Esophagus squamous epithelium (tissue), 5 donors: ENCODE measurements around the gene PAPLN. TPM values are rescaled to one million over a fixed set of nuclear protein-coding genes. Genes with fewer than 3 reads are reported as not detected.

ENCODE experiments used
- DNase-seq: peaks from one replicate; lab custom pipeline; 2025; lab: John Stamatoyannopoulos, UW
- H3K27ac ChIP-seq, 4 donors: fragments of 200-600 bp; sonication (generic); one replicate each; pipeline ENCODE4 v1.5.1; 2016 to 2019; ENCODE audit warnings: mild to moderate bottlenecking in 1 of 4
- H3K27me3 ChIP-seq, 4 donors: fragments of 200-600 bp; sonication (generic); 1 replicate in 3 of 4; 2 replicates in 1 of 4; pipeline versions ENCODE4 v1.5.1 to v1.6.0; 2017 to 2021; ENCODE audit warnings: antibody characterized with exemption in 1 of 4
- H3K36me3 ChIP-seq, 3 donors: fragments of 200-600 bp; sonication (generic); one replicate each; pipeline ENCODE4 v1.5.1; 2016 to 2019
- H3K4me1 ChIP-seq, 3 donors: fragments of 200-600 bp; sonication (generic); one replicate each; pipeline ENCODE4 v1.5.1; 2017 to 2019
- H3K4me3 ChIP-seq, 4 donors: fragments of 200-600 bp; sonication (generic); 1 replicate in 3 of 4; 2 replicates in 1 of 4; pipeline ENCODE4 v1.5.1; 2016 to 2019; ENCODE audit warnings: mild to moderate bottlenecking in 2 of 4, moderate library complexity in 1 of 4
- H3K9me3 ChIP-seq, 3 donors: fragments of 200-600 bp; sonication (generic); one replicate each; pipeline ENCODE4 v1.5.1; 2016 to 2019
- POLR2A ChIP-seq, 4 donors: fragments of 450-650 bp; IDR thresholded peaks; one replicate each; pipeline ENCODE4 v1.6.1; 2017; ENCODE audit warnings: antibody characterized with exemption in 4 of 4, mild to moderate bottlenecking in 4 of 4, moderate library complexity in 3 of 4
- WGBS, 2 donors: methylation state at CpG; one replicate each; pipeline ENCODE4 v1.1.5; 2018; 5-methylcytosine and 5-hydroxymethylcytosine counted together
- intact Hi-C: fragments of 100-400 bp; cut with DNase I; formaldehyde crosslinking; loops from one replicate; pipeline ENCODE4 v1.15.0; 2022
- total RNA-seq, 4 donors: library from RNA; depleted of rRNA; stranded (reverse); fragments of >200 nt; gene quantifications; one replicate each; pipeline ENCODE4 v1.1.0, GENCODE V29; 2016
- TF ChIP-seq, protein P1 (sequence below), 6 experiments: fragments of 450-650 bp in 4 of 6; fragments of 200-600 bp in 2 of 6; sonication (generic) in 2 of 6; IDR thresholded peaks; one replicate each; pipeline ENCODE4 v1.5.1; 2016 to 2019; ENCODE audit warnings: antibody characterized with exemption in 6 of 6, mild to moderate bottlenecking in 4 of 6, moderate library complexity in 4 of 6
- donor health status: DM: yes; HTN: yes; CAD: no.

Gene PAPLN
- total RNA-seq, 4 donors from 2014 or later = 2.2 to 12.6 (median 5.4) TPM

DNA sequence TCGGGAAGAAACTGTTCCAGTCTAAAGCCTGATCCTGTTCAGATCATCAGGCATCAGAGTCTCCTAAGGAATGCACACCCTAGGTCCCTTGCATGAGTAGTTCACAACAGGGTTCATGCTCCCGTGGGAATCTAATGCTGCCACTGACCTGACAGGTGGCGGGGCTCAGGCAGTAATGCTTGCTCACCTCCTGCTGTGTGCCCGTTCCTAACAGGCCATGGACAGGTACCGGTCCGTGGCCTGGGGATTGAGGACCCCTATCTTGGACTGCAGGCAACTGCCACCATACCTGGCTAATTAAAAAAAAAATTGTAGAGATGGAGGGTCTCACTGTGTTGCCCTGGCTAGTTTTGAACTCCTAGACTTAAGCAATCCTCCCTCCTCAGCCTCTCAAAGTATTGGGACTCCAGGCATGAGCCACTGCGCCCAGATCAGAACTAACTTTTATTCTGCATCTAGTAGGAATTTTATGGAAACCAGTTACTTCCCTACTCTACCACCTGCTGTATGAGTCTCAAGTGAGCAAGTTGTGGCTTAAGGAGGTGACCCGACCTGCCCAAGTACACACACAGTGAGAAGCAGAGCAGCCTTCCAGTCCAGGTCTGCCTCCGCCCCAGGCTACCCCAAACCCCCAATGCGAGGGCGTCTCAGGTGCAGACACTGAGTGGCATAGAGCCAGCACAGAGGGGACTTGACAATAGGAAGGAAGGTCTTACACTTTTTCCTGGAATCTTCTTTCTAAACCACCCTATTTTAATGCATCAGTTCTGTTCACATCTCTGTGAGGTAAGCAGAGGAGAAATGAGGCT is 2.5 kb upstream of the PAPLN start:
- H3K4me1 ChIP-seq = peaks cover 23 to 38% (median 27%) of the 10 kb centered on the region in 3 donors
- peaks cover 0 to 61% (median 0%) of the 10 kb centered on the region in 4 donors for H3K27me3 ChIP-seq
- no peak for TF ChIP-seq POLR2A (IDR thresholded peaks at IDR 0.05)
- TF ChIP-seq, protein P1, sequence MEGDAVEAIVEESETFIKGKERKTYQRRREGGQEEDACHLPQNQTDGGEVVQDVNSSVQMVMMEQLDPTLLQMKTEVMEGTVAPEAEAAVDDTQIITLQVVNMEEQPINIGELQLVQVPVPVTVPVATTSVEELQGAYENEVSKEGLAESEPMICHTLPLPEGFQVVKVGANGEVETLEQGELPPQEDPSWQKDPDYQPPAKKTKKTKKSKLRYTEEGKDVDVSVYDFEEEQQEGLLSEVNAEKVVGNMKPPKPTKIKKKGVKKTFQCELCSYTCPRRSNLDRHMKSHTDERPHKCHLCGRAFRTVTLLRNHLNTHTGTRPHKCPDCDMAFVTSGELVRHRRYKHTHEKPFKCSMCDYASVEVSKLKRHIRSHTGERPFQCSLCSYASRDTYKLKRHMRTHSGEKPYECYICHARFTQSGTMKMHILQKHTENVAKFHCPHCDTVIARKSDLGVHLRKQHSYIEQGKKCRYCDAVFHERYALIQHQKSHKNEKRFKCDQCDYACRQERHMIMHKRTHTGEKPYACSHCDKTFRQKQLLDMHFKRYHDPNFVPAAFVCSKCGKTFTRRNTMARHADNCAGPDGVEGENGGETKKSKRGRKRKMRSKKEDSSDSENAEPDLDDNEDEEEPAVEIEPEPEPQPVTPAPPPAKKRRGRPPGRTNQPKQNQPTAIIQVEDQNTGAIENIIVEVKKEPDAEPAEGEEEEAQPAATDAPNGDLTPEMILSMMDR (IDR thresholded peaks at IDR 0.05) = no peak
- 51 to 63% methylated on average over 6 of the region's 11 CpGs for WGBS, 2 donors
- no peak for DNase-seq
- H3K36me3 ChIP-seq = no peaks in the 10 kb centered on the region
- H3K4me3 ChIP-seq = no peak overlapping the region
- no peak overlapping the region for H3K27ac ChIP-seq
- no peaks in the 10 kb centered on the region for H3K9me3 ChIP-seq
- intact Hi-C loops = no loop called here

DNA sequence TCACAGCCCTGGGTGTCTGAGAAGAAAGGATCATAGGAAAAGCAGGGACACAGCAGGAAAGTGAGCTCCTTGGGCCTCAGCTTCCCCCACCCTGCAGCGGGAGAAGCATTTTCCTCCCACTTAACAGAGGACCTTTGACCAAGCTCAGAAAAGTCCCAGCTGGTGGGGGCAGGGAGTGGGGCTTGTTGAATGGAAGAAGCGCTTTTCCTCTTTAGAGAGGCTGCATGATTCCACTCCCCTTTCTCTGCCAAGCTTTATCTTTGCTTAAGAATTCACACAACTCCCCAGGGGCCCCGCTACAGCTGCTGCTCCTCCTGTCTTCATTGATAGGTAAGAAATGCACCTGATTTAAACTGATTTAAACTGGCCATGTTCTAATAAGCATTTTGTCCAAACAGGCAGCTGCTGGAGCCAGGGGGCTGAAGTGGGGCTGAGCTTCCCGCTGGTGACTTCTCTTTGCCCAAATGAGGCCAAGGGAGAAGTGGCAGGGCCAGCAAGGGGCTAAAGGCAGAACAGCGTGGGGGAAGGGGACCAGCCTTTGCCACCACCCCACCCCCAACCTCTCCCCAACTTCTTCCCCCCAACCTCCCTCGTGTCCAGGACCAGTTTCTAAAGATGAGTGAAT is 1.7 kb upstream of the PAPLN start:
- DNase-seq = no peak
- Histone ChIP-seq H3K27me3 (peaks cover 0 to 69% (median 0%) of the 10 kb centered on the region in 4 donors), H3K9me3 (no peaks in the 10 kb centered on the region), H3K27ac (no peak overlapping the region), H3K4me3 (no peak overlapping the region), H3K4me1 (peaks cover 31 to 47% (median 32%) of the 10 kb centered on the region in 3 donors), H3K36me3 (no peaks in the 10 kb centered on the region)
- no peak for TF ChIP-seq POLR2A (IDR thresholded peaks at IDR 0.05)
- TF ChIP-seq, protein P1 (IDR thresholded peaks at IDR 0.05) = no peak
- intact Hi-C loops = no loop called here
- WGBS, 2 donors = 50 to 63% methylated on average over 3 of the region's 6 CpGs

DNA sequence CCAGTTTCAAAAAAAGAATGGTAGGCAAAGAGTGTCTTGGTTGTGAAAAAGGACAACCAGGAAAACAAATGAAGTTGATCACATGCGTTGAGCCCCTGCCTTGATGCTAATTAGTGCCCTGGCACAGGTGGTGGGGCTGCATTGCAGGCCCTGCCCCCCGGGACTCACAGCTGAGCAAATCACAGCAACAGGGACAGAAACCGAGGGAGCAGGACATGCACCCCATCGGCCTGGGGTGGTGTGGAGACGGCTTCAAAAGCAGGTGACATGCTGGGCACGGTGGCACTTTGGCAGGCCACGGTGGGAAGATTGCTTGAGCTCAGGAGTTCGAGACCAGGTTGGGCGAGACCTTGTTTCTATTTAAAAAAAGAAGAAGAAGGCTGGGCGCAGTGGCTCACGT is 1.1 kb upstream of the PAPLN start:
- intact Hi-C loops = no loop called here
- 60 to 66% methylated on average over 10 to 11 of the region's 11 CpGs for WGBS, 2 donors
- no peaks in the 10 kb centered on the region for H3K36me3 ChIP-seq
- no peak overlapping the region for H3K4me3 ChIP-seq
- TF ChIP-seq, protein P1 (IDR thresholded peaks at IDR 0.05) = no peak
- no peak for TF ChIP-seq POLR2A (IDR thresholded peaks at IDR 0.05)
- no peak for DNase-seq
- peaks cover 0 to 74% (median 0%) of the 10 kb centered on the region in 4 donors for H3K27me3 ChIP-seq
- peaks cover 36 to 52% (median 37%) of the 10 kb centered on the region in 3 donors for H3K4me1 ChIP-seq
- H3K9me3 ChIP-seq = no peaks in the 10 kb centered on the region
- no peak overlapping the region for H3K27ac ChIP-seq

DNA sequence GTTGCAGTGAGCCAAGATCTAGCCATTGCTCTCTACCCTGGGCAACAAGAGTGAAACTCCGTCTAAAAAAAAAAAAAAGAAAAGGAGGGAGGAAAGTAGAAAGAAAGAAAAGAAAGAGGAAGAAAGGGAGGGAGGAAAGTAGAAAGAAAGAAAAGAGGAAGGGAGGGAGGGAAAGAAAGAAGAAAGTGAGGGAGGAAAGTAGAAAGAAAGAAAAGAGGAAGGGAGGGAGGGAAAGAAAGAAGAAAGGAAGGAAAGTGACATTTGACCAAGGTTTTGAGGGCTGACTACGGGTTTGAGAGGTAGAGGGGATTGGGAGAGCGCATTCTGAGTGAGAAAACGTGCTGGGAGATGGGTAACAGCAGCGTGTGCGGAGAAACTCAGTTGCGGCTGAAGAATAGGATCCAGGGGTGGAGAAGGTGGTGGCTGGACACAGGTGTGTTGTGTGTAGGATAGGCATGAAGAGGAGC is 521 bp upstream of the PAPLN start:
- no peaks in the 10 kb centered on the region for H3K9me3 ChIP-seq
- H3K27me3 ChIP-seq = peaks cover 0 to 76% (median 0%) of the 10 kb centered on the region in 4 donors
- intact Hi-C loops = no loop called here
- H3K27ac ChIP-seq = no peak overlapping the region
- no peak for DNase-seq
- WGBS, 2 donors = 54 to 66% methylated on average over 6 to 7 of the region's 7 CpGs
- H3K4me3 ChIP-seq = peak overlapping the region in 2 of 4 donors; percentile 67 to 75
- no peaks in the 10 kb centered on the region for H3K36me3 ChIP-seq
- peaks cover 38 to 58% (median 43%) of the 10 kb centered on the region in 3 donors for H3K4me1 ChIP-seq
- TF ChIP-seq, protein P1 (IDR thresholded peaks at IDR 0.05) = no peak
- no peak for TF ChIP-seq POLR2A (IDR thresholded peaks at IDR 0.05)
